NCI-H2196 (cell line): ENCODE results near the gene WWOX.

ENCODE experiments used
- DNase-seq: peaks from one replicate; lab custom pipeline; 2025; ENCODE audit not compliant: unreplicated experiment; lab: John Stamatoyannopoulos, UW

Gene WWOX

DNA sequence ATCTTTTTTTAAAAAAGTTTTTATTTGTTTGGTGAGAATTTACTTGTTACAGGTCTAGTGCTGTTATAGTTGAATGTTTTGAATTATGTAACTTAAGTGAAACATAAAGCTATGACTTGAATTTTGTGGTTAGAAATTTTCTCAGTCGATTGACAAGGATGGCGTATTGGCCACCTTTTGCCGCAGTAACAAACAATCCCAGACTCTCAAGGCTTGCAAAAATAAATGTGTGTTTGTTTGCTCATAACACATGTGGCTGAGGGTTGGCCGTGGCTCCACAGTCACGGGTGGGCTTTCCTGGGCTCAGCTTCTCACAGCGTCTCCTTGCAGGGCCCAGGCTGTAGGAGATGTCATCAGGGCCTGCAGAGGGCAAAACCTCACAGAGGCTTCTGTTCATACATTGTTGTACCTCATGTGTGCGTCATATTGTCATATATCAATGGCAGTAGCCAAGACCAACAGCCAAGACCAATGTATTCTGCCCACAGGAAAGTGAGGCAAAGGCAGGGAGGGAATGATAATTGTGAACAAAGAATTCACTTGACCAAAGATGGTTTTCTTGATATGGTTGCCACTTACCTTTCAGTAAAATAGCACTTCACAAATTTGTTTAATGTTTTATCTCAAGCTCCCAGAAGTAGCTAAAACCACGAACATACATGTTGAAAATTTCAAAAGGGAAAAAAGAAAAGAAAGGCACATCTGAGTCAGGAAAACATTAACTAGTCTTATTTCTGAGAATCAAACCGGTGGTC, 93.5 kb downstream of the WWOX start:
- no peak for DNase-seq

DNA sequence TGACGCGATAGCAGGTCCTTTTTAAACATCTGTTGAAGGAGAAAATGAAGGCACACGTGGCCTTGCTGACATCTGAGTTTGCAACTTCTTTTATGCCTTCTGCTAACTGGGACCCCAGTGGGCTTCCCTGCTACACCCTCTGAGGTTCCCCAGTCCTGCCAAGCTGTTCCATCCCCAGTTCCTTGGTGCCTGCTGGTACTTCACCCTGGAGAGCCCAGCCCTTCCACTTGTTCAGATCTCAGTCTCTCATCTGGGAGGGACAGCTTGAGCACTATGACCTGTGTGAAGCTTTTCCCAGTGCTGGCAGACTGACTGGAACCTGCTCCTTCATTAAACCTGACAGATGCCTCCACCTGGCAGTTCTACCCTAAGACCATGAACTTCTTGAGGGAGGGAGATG, 95.5 kb downstream of the WWOX start:
- no peak for DNase-seq

DNA sequence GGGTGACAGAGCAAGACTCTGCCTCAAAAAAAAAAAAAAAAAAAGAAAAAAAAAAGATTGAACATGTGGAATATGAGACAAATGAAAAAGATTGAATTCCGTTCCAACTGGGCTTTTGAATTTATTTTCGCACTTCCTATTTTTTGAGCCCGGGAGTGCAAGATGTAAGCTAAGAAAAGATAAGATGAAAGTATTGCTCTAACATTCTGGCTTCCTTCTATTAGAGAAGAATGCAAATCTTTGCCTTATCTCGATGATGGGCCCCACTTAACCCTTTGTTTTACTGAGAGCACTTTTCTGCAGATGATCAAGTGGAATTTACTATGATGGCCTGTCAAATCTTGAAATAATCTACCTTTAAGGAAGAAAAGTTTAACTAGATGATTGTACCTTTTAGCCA, 96.3 kb downstream of the WWOX start:
- no peak for DNase-seq

DNA sequence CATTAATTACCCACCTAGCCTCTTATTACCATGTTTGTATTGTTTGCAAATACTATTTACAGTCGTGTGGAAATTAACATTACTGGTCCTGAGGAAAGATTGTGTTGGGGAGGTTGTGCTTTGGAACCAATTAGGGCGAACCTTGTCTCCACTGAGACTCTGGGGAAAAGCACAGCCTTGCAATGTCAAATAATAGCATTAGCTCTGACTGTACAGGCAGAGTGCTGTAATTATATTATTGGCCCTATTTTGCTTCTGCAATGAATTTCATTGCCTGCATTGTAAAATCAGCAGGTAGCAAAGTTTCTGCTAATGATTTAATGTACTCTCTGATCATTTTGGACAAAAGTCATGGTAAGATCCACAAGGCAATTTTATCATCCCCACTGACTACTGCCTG, 97.0 kb downstream of the WWOX start:
- no peak for DNase-seq

DNA sequence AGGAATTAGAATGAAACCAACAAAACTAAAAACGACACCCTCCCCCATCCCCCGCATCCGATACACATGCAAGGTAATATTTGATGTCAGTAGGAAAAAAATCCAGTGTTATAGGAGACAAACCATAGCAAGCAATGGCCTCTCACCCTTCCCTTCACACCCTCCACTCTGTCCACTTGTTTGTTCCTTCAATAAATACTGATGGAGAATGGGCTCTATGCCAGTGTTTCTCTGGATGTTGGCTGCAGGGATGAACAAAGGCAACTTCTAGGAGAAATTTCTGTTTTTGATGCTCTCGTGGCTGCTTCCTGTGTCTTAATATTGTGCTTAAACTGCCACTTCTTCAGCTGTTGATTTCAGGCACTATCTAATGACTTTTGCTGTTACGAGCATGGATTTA, 98.8 kb downstream of the WWOX start:
- no peak for DNase-seq

DNA sequence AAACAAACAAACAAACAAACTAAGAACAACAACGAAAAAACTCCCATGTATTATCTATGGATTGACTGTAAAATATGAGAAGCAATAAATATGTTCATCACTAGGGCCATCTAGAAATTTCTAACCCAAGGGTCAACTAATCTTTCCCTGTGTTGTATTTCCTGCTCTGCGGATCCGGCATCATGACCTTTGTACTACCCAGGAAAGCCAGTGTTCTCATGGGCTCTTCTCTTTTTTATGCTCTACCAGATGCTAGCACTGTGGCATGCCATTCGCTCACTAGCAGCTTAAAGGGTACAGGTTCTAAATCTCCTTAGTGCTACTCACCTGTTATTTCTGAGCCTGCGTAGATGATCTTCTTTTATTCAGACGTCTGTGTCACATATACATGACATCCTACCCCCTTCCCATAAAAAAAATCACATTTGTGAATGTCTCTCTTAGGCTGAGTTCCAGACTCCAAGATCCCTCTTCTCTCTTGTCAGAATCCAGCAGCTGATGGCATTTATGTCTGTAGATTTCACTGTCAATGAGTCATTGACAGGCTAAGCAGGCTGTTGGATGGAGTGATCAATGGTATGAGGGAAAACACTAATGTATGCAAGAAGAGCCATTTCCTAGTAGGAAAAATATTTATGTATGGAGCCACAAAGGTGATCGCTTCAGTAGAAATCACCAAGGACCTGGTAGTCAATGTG, 100.0 kb downstream of the WWOX start:
- no peak for DNase-seq

DNA sequence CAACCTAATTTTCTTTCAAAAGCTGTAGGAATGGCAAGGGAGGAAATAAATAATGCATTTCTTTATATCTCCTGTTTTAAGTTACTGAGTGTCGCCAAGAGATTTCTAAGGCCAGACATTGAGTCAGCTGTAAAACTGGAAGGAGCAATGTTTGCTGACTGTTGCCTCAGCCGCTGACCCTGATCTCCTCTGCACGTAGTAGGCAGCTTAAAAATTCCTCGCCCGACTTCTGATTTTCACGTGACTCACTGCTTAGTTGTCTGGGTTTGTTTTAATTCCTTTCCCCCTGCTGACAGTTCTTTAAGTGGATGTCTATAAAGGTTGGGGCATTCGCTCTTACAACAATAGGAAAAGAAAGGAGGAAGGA, 100.6 kb downstream of the WWOX start:
- DNase-seq, result no peak

DNA sequence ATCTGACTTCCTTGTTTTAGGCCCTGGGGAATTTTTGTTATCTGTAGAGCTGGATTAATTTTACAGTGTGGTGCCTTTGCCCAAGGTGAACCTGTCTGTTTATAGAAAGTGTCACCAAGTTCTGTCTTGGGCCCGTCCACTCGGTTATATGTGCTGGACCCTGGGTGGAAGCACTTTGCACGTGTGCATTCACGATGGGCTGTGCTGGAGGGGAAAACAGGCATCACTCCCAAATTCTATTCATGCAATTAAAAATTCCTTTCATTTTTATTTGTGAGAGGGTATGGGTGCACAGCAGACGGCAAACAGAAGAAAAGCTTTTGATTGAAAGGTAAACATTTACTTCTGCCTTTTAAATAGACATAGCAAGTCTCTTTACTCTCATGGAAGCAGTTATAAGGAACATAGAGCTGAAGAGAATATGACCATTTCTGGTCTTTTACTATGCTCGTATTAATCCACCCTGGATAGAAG, 101.2 kb downstream of the WWOX start:
- DNase-seq, result no peak

DNA sequence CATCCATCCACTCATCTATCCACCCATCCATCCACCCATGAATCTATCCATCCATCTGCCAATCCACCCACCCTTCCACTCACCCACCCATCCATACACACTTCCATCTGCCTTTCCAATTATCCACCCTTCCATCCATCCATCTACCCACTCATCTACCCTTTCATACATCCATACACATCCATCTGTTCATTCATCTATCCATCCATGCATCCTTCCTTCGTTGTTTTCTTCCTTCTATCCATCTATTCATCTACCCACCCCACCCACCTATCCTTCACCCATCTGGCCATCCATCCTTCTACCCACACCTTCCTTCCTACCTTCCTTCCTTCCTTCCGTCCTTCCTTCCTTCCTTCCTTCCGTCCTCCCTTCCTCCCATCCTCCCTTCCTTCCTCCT, 106.1 kb downstream of the WWOX start:
- DNase-seq, result no peak

DNA sequence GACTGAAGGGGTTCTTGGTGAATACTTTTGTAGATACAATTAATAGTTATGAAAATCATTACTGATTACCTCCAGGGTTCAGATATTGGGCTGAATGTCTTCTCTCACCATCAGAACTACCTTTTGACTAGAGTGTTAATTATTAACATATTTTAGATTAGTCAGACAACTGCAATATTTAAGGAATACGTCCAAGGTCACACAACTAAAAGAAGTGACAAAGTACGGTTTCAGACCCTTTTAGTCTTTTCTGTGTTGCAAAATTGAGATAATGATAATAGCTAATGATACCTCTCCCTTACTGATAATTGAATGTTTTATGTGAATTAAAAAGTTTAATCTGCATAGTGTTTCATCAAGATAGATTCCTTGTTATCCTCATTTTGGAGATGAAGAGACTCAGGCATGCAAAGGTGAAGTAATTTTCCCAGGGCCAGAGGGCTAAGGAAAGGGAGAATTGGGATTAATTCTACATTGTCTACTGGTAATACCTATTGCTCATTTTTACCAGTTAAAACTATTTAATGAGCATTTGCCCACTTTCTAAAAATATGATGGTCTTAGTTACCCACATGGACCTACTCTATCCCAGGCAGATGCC, 107.3 kb downstream of the WWOX start:
- no peak for DNase-seq

DNA sequence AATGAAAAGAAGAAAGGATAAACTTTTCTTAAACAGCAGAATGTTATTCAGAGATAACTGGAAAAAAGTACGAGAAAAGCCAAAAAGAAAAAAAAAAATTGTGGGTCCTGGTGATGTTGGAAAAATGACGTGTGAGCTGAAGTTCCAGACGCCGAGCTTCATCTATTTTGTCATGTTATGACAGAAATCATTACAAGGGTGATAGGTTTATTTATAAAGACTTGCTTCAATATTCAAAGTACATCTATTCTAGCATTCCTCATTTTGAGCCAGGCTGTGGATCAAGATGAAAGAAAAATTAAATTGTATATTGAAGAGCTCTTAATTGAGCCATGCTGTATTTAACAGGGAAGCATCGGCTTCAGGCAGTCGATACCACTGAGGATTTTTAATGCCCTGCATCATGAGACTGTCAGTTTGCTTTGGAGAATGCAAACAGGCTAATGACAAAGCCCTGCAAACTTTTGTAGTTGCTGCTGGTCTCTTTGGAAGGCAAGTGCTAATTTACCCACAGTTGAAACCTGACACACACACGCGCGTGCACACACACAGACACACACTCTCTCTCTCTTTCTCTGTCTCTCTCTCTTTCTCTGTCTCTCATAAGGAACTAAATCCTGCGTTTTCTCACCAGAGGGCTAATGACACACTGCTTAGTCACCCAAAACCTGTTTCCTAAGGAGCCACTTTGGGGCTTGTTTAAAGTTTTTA, 110.7 kb downstream of the WWOX start:
- no peak for DNase-seq

DNA sequence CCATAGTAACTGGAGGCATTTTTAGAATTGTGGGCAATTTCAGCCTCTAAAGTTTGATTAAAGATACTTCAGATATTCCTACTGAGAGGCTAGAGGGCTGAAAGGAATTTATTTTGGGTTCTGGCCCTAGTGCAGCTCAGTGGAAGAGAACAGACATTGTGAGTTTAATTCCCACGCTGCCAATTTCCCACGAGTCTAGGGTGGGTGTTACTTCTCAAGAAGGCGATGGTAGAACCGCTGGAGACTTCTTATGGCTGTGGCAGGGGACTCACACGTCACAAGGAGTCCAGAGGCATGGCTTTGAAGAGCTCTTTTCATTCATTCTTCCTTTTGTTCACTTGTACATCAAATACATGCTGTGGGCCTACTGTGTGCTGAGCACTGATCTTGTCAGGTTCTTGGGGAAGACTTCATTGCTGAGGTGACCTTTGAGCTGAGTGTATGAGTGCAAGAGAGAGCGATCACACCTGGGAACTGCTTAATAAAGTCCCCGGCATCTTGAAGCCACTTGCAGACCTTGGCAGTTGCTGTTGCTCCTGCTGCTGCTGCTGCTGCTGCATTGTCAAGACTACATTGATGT, 111.7 kb downstream of the WWOX start:
- DNase-seq, result no peak

DNA sequence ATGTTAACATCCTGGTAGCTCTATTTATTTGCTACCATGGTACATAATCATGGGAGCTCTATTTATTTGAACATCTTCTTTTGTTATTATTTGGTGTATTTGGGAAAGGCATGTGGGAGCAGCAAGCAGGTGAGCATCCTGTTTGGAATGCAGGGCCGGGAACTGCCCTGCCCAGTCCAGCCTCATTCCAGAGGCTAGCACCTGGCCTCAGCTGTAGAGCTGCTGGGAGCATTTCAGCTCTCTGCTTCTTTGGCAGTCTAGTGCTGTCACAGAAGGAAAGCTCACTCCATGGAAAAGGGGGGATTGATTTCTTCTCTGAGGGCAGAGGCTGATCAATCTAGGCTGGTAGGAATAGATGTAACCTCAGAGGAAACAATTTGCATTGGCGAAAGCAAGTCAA, 112.5 kb downstream of the WWOX start:
- no peak for DNase-seq

DNA sequence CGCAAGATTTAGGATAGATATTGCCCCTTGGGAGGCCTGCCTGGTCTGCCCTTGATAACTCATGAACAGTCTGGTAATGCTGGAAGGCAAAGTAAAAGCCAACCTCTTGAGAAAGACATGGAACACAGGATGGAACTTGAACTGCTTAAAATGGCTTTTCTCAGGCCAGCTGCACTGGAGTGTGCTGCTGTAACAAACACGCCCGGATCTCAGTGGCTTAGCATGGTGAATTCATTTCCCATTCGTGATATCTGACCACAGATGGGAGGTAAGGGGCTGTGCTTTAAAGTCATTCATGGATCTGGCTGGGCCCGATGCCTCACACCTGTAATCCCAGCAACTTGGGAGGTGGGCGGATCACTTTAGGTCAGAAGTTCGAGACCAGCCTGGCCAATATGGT, 113.2 kb downstream of the WWOX start:
- no peak for DNase-seq

DNA sequence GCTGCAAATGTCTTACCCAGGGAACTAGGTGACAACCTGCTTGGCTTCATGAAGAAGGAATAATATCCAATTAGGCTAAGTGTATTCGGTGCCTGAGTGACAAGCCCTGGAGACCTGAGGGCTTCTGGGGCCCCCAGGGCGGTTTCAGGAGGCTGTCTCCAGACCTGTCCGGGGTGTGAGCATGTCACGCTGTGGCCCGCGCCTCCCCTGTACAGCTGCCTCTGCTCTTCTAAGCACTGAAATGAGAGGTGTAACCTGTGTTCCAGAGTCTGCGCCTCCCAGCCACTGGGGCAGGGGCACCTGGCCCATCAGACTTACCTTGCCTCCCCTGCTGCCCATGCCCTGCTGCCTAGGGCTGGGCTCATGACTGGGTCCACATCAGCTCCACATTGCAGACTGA, 114.3 kb downstream of the WWOX start:
- no peak for DNase-seq

DNA sequence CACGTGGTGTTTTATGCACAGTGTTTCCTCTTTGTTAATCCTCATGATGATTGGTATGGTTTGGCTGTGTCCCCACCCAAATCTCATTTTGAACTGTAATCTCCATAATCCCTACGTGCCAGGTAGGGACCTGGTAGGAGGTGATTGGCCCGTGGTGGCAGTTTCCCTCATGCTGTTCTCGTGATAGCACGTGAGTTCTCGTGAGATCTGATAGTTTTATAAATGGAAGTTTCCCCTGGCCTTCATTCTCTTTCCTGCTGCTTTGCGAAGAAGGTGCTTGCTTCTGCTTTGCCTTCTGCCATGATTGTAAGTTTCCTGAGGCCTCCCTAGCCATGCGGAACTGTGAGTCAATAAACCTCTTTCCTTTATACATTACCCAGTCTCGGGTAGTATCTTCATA, 115.8 kb downstream of the WWOX start:
- no peak for DNase-seq

DNA sequence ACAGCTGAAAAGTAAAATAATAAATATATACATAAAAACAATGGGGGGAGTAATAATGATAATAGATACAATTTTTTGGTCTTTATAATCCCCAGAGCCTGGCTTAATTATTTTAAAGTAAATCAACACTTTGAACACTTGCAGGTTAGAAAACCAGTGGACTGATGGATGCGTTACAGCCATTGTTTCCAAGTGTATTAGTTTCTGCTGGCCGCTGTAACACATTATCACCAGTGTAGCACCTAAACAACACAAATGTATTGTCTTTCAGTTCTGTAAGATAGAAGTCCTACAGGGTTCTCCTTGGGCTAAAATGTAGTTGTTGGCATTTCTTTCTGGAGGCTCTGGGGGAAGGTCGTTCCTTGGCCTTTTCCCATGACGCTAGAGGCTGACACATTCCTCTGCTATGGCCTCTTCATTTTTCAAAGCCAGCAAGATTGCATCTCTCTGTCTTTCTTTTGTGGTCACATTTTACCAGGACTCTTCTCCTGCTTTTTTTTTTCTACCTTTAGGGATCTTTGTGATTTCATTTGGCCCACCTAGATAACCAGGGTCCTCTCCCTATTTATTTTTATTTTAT, 116.8 kb downstream of the WWOX start:
- no peak for DNase-seq

DNA sequence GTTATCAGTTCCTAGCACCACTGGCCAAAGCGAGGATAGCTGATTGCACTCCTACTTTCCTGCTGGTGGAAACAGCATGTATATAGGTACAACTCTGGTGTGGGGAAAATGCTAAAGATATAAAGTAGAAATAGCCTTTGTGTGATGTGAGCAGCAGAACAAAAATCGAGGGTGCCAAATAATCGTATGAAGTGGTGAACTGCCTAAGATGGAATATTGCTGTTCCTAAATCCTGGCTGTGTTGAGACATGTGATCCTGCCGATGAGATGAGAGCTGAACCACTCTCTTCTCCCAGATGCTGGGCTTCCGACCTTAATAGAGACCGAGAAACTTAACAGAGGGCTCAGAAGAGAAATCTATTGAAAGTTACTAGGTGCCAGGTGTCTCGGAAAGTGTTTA, 117.8 kb downstream of the WWOX start:
- no peak for DNase-seq

DNA sequence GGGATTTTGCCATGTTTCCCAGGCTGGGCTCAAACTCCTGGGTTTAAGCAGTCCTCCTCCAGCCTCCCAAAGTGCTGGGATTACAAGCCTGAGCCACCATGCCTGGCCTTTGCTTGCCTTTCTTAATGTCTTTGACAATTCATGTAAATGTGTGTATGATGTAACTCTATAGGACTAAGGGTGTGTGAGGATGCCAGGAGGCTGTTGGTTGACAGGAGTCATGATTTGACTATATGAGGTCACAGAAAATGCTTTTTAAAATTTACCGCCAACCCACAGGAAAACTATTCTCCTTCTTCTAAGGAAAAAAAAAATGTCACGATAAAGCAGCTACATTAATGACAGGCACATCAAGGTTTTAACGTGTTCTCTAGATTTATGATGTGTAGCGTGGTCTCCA, 118.8 kb downstream of the WWOX start:
- no peak for DNase-seq

DNA sequence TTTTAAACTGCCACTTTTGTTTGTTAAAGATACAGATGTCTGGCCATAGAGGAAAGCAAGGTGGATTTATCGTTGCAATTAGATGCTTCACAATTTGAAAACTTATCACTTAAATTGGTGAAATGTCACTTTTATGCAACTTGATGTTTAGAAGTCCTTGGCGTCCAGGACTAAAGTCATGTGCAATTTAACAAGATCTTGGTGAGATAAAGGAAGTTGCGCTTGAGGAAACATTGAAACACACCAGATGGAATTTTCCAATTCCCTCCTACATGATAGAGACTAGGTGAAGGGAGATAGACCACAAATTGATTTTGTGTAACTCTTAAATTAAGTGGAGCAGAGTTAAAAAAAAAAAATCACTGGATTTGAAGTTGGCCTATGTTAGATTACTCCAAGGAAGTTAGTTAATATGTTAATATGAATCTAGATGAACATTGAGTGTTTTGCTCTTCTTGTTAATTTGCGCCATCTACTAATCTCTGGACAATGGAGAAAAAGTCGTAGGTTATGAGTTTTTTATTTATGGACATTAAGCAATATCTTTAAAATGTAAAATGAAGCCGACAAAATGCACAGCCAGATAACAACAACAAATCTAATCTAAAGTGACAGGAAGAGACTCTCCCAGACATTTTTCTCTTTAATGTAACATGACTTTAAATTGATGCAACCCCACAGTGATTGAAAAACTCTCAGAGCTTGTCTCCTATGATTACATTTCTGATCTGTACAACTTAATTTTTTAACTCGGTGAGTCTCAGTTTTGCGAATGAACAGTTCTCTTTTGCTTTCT, 119.6 kb downstream of the WWOX start:
- no peak for DNase-seq
